Measurements from ENCODE around the gene TCEAL5.
"Not testable (repeated sequence)": the region's sequence is repeated elsewhere in the genome, so short reads cannot be mapped to it uniquely, and the experiment has no call there.

The TCEAL5 gene

GRCh38 chrX:103276581-103277002, at the start of gene TCEAL5:
Gene TCEAL5, minus strand, starts transcription at chrX:103276750. Its CDS starts 2,187 bp downstream, at chrX:103274563.
- no peak for DNase-seq

- DNase-seq: no peak
Observed at GRCh38 chrX:103311399-103311780, 34.8 kb upstream of the TCEAL5 start.

GRCh38 chrX:103310555-103311398, 34.2 kb upstream of the TCEAL5 start, which contains the start of gene BEX2:
Gene BEX2, minus strand, starts transcription at chrX:103310990. Its CDS starts 1,014 bp downstream, at chrX:103309976.
- DNase-seq: peak; percentile 16

GRCh38 chrX:103309860-103310554, 33.5 kb upstream of the TCEAL5 start:
- no peak for DNase-seq

GRCh38 chrX:103305666-103306065, 29.1 kb upstream of the TCEAL5 start:
- not testable (repeated sequence) for DNase-seq

GRCh38 chrX:103304705-103305104, 28.2 kb upstream of the TCEAL5 start:
- no peak for DNase-seq

- DNase-seq: no peak
Observed at GRCh38 chrX:103293118-103293517, 16.6 kb upstream of the TCEAL5 start.

GRCh38 chrX:103279624-103280023, 3.1 kb upstream of the TCEAL5 start:
- no peak for DNase-seq

GRCh38 chrX:103275947-103276567, 493 bp downstream of the TCEAL5 start:
- no peak for DNase-seq

GRCh38 chrX:103274284-103274683, 2.3 kb downstream of the TCEAL5 start:
- no peak for DNase-seq

GRCh38 chrX:103258275-103258674, 18.3 kb downstream of the TCEAL5 start:
- DNase-seq: no peak

GRCh38 chrX:103256651-103257050, 19.9 kb downstream of the TCEAL5 start:
- DNase-seq: no peak

GRCh38 chrX:103254921-103255493, 21.5 kb downstream of the TCEAL5 start, which contains the start of gene TCEAL8:
Gene TCEAL8, minus strand, starts transcription at chrX:103255155. Its CDS starts 1,176 bp downstream, at chrX:103253979.
- peak; percentile 68 for DNase-seq

GRCh38 chrX:103254171-103254824, 22.3 kb downstream of the TCEAL5 start:
- peak; percentile 7 for DNase-seq

- DNase-seq: peak; percentile 10
Observed at GRCh38 chrX:103253608-103254007, 22.9 kb downstream of the TCEAL5 start.

GRCh38 chrX:103250977-103251376, 25.6 kb downstream of the TCEAL5 start:
- no peak for DNase-seq

- DNase-seq: no peak
Observed at GRCh38 chrX:103249805-103250204, 26.7 kb downstream of the TCEAL5 start.

- peak; percentile 37 for DNase-seq
Observed at GRCh38 chrX:103248553-103248952, 28.0 kb downstream of the TCEAL5 start.

GRCh38 chrX:103240155-103240554, 36.4 kb downstream of the TCEAL5 start:
- no peak for DNase-seq

GRCh38 chrX:103236296-103236695, 40.3 kb downstream of the TCEAL5 start:
- DNase-seq: no peak

- not testable (repeated sequence) for DNase-seq
Observed at GRCh38 chrX:103235608-103236007, 40.9 kb downstream of the TCEAL5 start.

- no peak for DNase-seq
Observed at GRCh38 chrX:103234869-103235268, 41.7 kb downstream of the TCEAL5 start.

Data from suppressor macrophage treated with lipopolysaccharide for 4 hours (primary cell).